Stimulated activated naive CD8-positive, alpha-beta T cell treated with anti-CD3 and anti-CD28 coated beads, Interleukin-15, amount 100 ng/mL, for 72 hours (primary cell): ENCODE data around the gene GLOD4.
"Not testable (repeated sequence)": the region's sequence is repeated elsewhere in the genome, so short reads cannot be mapped to it uniquely, and the experiment has no call there.

Source experiments
- ATAC-seq: fragments of 150-1000 bp; cut with Tn5 transposase; 2 replicates; pipeline ENCODE4 v1.10.0; 2021; ENCODE audit warnings: mild to moderate bottlenecking, moderate library complexity
- DNase-seq, 2 donors: peaks; one replicate each; pipeline ENCODE4 v3.0.0; 2021 to 2022
- H3K27ac Mint-ChIP-seq, 2 donors: one replicate each; pipeline ENCODE4 v1.8.0; 2022; ENCODE audit warnings: mild to moderate bottlenecking in 2 of 2, mixed read lengths in 2 of 2, moderate library complexity in 2 of 2
- H3K27me3 Mint-ChIP-seq: one replicate; pipeline ENCODE4 v1.8.0; 2022; ENCODE audit warnings: mixed read lengths
- H3K4me1 Mint-ChIP-seq: one replicate; pipeline ENCODE4 v1.8.0; 2022; ENCODE audit warnings: mild to moderate bottlenecking, mixed read lengths
- H3K4me3 Mint-ChIP-seq, 2 donors: one replicate each; pipeline ENCODE4 v1.8.0; 2022; ENCODE audit warnings: mild to moderate bottlenecking in 2 of 2, mixed read lengths in 2 of 2, moderate library complexity in 1 of 2
- H3K9me3 Mint-ChIP-seq, 2 donors: one replicate each; pipeline ENCODE4 v1.8.0; 2022; ENCODE audit warnings: mixed read lengths in 2 of 2

The GLOD4 gene, protein sequence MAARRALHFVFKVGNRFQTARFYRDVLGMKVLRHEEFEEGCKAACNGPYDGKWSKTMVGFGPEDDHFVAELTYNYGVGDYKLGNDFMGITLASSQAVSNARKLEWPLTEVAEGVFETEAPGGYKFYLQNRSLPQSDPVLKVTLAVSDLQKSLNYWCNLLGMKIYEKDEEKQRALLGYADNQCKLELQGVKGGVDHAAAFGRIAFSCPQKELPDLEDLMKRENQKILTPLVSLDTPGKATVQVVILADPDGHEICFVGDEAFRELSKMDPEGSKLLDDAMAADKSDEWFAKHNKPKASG

GRCh38 chr17:781805-782731 lies at the start of gene GLOD4, which contains the start of gene MRM3:
GLOD4 (minus strand) TSS chr17:782280; CDS start chr17:782255, 25 bp downstream.
MRM3 (plus strand) TSS chr17:782353; CDS start chr17:782379, 26 bp downstream.
- DNase-seq: peak; percentile 92 to 96
- peaks cover 42% of the 10 kb centered on the region for H3K4me1 Mint-ChIP-seq
- no peaks in the 10 kb centered on the region for H3K27me3 Mint-ChIP-seq
- peak; percentile 98 for ATAC-seq
- H3K9me3 Mint-ChIP-seq: no peaks in the 10 kb centered on the region
- peak within 1 kb of the TSS; percentile 95 to 98 for H3K4me3 Mint-ChIP-seq
- H3K27ac Mint-ChIP-seq: peak within 1 kb of the TSS; percentile 94 to 97

DNA sequence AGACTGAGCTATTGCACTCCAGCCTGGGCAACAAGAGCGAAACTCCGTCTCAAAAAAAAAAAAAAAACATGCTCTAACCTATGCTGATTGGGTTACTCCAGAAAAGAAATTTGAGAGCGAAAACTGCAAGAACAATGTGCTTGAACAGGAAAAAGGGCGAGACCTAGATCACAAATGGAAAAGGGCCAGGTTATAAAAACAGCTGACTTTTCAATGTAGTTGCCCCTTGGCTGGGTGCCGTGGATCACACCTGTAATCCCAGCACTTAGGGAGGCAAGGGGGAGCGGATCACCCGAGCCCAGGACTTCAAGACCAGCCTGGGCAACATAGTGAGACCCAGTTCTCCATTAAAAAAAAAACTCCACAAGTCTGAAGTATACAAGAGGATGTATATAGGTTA lies 48.9 kb upstream of the GLOD4 start:
- H3K9me3 Mint-ChIP-seq: peaks cover 0 to 7% of the 10 kb centered on the region in 2 donors
- H3K27me3 Mint-ChIP-seq: peaks cover 7% of the 10 kb centered on the region
- H3K27ac Mint-ChIP-seq: no peak overlapping the region
- H3K4me3 Mint-ChIP-seq: no peak overlapping the region
- H3K4me1 Mint-ChIP-seq: no peaks in the 10 kb centered on the region
- ATAC-seq: no peak
- no peak for DNase-seq

GRCh38 chr17:830381-830780 lies 48.3 kb upstream of the GLOD4 start:
- H3K27ac Mint-ChIP-seq: no peak overlapping the region
- no peaks in the 10 kb centered on the region for H3K4me1 Mint-ChIP-seq
- H3K4me3 Mint-ChIP-seq: no peak overlapping the region
- no peak for DNase-seq
- ATAC-seq: no peak
- H3K9me3 Mint-ChIP-seq: peaks cover 0 to 7% of the 10 kb centered on the region in 2 donors
- peaks cover 7% of the 10 kb centered on the region for H3K27me3 Mint-ChIP-seq

DNA sequence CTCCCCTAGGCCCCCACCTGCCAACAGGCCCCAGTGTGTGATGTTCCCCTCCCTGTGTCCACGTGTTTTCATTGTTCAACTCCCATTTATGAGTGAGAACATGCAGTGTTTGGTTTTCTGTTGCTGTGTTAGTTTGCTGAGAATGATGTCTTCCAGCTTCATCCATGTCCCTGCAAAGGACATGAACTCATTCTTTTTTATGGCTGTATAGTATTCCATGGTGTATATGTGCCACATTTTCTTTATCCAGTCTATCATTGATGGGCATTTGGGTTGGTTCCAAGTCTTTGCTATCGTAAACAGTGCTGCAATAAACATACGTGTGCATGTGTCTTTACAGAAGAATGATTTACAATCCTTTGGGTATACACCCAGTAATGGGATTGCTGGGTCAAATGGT lies 47.5 kb upstream of the GLOD4 start:
- H3K9me3 Mint-ChIP-seq, H3K4me1 Mint-ChIP-seq, ATAC-seq, H3K27me3 Mint-ChIP-seq, H3K27ac Mint-ChIP-seq, H3K4me3 Mint-ChIP-seq, DNase-seq: not testable (repeated sequence)

- H3K4me3 Mint-ChIP-seq: no peak overlapping the region
- peaks cover 7% of the 10 kb centered on the region for H3K27me3 Mint-ChIP-seq
- H3K4me1 Mint-ChIP-seq: no peaks in the 10 kb centered on the region
- no peak for DNase-seq
- peaks cover 0 to 7% of the 10 kb centered on the region in 2 donors for H3K9me3 Mint-ChIP-seq
- no peak overlapping the region for H3K27ac Mint-ChIP-seq
- ATAC-seq: no peak
Measured at GRCh38 chr17:828761-829160, 46.7 kb upstream of the GLOD4 start.

DNA sequence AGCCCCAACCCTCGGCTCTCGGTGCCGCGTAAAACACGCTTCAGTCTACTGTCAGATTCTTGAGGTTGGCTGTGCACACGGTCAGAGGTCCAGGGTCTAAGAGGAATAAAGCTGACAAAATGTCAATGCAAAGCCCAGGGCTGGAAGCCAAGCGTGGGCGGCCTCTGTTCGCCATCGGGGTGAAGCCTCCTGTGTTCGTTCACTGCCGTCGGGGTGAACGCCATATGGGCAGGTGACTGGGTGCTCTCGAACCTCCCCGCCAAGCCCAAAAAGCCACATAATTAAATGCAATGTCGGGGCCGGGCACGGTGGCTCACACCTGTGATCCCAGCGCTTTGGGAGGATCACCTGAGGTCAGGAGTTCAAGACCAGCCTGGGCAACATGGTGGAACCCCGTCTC lies 44.7 kb upstream of the GLOD4 start:
- no peak for ATAC-seq
- Mint-ChIP-seq H3K4me3 (no peak overlapping the region), H3K9me3 (peaks cover 0 to 7% of the 10 kb centered on the region in 2 donors), H3K4me1 (no peaks in the 10 kb centered on the region), H3K27ac (no peak overlapping the region), H3K27me3 (peaks cover 7% of the 10 kb centered on the region)
- no peak for DNase-seq

DNA sequence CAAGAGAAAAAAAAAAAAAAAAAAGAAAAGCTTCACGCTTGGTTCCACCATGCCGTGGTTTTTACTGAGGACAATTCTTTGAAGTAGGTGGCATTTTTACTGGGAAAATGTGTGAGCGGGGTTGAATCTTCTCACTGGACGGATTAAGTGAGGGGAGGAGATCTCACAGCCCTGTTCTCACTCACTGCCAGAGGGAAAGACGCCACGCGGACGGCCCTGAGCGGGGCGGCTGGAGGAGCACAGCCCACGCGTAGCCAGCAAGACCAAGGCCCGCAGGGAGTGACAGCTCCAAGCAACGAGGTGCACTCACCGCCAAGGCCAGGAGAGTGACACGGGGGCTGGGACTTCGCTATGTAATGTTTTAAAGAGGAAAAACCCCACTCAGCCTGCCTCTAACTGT lies 43.1 kb upstream of the GLOD4 start:
- ATAC-seq: no peak
- Mint-ChIP-seq H3K27ac (no peak overlapping the region), H3K9me3 (peaks cover 0 to 5% of the 10 kb centered on the region in 2 donors)

DNA sequence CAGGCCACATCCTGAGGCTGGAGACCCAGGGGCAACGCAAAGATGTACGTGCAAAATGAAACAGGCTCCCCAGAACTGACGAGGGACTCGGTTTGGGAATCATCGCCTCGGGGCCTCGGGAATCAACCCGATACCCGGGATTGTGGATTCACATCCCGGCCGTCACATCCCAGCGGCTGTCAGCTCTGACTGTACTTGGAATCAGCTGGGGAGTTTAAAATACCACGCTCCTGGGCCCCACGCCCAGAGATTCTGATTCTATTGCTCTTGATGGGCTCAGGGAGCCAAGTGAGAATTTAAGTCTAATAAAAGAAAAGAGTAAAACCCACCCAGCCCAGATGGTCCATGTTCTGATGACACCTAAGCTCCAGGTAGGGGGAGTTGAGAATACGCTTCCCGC lies 42.3 kb upstream of the GLOD4 start:
- Mint-ChIP-seq H3K4me1 (no peaks in the 10 kb centered on the region), H3K27ac (peak overlapping the region in 1 of 2 donors; percentile 82), H3K4me3 (no peak overlapping the region), H3K9me3 (no peaks in the 10 kb centered on the region), H3K27me3 (no peaks in the 10 kb centered on the region)
- ATAC-seq (no peak), DNase-seq (no peak)

More for the DNA sequence above, 43.1 kb upstream of the GLOD4 start:
- no peak for DNase-seq
- Mint-ChIP-seq H3K4me3 (no peak overlapping the region), H3K4me1 (no peaks in the 10 kb centered on the region), H3K27me3 (peaks cover 5% of the 10 kb centered on the region)

DNA sequence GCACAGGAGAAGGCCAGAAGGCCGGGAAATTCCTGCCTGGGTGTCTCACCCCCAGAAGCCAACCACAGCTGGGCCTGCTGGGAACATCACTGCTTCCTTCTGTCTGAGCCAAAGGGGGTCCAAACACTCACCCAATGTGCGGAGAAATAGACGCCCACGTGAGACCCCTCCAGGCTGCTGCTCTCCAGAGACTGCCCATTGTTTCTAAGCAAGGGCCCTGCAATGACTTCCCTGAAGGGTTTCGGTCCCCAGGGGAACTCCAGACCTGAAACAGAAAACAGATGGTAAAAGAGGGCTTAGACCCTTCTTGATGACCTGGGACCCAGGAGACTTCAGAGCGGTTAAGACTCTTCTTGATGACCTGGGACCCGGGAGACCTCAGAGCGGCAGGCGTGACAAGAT lies 41.4 kb upstream of the GLOD4 start:
- H3K4me3 Mint-ChIP-seq: no peak overlapping the region
- DNase-seq: no peak
- no peaks in the 10 kb centered on the region for H3K9me3 Mint-ChIP-seq
- H3K27ac Mint-ChIP-seq: no peak overlapping the region
- no peaks in the 10 kb centered on the region for H3K4me1 Mint-ChIP-seq
- ATAC-seq: no peak
- H3K27me3 Mint-ChIP-seq: no peaks in the 10 kb centered on the region

DNA sequence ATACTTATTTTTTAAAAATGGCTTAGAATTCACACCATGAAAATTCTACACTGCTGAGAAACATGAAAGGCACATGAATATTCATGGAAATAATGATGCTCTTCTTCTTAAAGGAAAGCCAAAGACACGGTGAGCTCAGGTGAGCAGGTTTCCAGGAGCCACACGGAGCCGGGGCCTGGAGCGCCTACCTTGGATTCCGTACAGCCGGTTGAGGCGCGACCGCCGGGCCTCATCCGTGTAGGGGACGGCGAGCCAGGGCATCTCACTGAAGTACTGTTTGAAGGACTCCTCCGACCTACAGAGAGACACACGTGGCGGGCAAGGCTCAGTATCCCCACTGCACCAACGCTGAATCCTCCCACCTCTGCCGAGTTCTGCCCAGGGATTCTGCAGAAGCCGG lies 37.2 kb upstream of the GLOD4 start:
- DNase-seq: no peak
- Mint-ChIP-seq H3K27me3 (no peaks in the 10 kb centered on the region), H3K4me3 (no peak overlapping the region), H3K4me1 (no peaks in the 10 kb centered on the region), H3K27ac (no peak overlapping the region), H3K9me3 (no peaks in the 10 kb centered on the region)
- no peak for ATAC-seq

DNA sequence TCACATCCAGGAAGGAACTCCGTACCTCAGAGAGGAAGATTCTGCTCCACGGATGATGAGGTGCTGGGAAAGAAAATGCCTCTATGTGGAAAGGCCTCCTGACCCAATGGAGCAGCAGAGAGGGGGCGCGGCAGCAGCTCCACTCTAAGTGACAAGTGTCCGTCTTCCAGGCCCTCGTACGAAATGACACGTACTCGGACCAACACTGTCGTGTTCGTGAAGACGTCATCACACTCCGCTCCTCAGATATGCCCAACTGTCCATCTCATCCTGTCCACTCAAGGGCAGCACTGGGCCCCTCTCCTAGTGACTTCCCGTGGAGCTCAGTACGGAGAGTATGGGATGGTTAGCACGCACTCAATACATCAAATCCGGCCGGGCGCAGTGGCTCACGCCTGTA lies 32.3 kb upstream of the GLOD4 start:
- ATAC-seq (no peak), DNase-seq (no peak)
- Mint-ChIP-seq H3K27me3 (peaks cover 7% of the 10 kb centered on the region), H3K4me1 (no peaks in the 10 kb centered on the region), H3K27ac (no peak overlapping the region), H3K4me3 (no peak overlapping the region), H3K9me3 (peaks cover 0 to 5% of the 10 kb centered on the region in 2 donors)

DNA sequence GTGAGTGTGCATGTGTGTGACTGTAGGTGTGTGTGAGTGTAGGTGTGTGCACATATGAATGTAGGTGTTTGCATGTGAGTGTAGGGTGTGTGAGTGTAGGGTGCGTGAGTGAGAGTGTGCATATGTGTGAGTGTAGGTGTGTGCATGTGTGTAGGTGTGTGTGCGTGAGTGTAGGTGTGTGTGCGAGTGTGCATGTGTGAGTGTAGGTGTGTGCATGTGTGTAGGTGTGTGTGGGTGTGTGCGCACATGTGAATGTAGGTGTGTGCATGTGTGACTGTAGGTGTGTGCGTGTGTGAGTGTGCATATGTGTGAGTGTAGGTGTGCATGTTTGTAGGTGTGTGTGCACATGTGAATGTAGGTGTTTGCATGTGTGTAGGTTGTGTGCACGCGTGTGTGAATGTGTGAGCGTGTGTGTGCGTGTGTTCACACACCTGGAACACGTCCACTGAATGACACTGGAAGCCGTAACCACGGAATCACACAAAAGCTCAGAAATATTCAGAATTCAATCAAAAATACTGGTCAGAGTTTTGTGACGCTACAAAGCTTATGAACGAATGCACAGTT lies 30.6 kb upstream of the GLOD4 start:
- peaks cover 11% of the 10 kb centered on the region for H3K27me3 Mint-ChIP-seq
- no peak overlapping the region for H3K27ac Mint-ChIP-seq
- DNase-seq: no peak
- peaks cover 0 to 5% of the 10 kb centered on the region in 2 donors for H3K9me3 Mint-ChIP-seq
- ATAC-seq: no peak
- no peaks in the 10 kb centered on the region for H3K4me1 Mint-ChIP-seq
- H3K4me3 Mint-ChIP-seq: no peak overlapping the region

DNA sequence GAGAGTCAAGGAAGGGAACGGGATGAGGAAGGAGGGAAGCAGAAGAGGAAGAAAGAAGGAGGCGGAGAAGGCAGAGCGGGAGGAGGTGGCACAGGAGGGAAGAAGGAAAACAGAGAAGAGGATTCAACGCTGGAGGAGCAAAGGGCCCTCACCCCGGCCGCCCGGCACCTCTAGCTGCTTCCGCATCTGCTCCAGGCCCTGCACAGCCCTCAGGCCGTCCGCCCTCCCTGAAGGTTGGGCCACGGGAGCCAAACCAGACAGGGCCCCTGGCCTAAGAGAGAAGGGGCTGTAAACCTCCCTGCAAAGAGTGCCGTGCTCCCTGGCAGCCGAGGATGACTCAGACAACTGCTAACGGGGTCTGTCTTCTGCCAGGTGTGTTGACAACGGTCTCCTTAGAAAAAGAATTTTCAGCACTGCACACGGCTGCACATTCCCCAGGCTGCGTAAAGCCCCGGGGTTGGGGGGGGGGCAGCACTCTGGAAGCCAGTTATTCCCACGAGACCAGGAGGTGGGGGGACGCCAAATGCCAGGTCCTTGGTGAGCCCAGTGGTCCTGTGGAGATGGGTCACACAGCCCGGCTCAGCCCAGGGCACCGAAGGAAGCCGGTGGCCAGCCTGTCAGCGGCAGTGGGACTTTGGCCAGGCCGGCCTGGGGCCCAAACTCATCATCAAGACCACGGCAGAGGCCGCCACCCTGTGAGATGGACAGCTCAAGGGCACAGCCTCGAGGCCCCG lies 29.1 kb upstream of the GLOD4 start:
- Mint-ChIP-seq H3K4me1 (no peaks in the 10 kb centered on the region), H3K9me3 (peaks cover 0 to 5% of the 10 kb centered on the region in 2 donors), H3K27ac (no peak overlapping the region), H3K27me3 (peaks cover 11% of the 10 kb centered on the region), H3K4me3 (no peak overlapping the region)
- ATAC-seq: no peak
- DNase-seq: no peak

DNA sequence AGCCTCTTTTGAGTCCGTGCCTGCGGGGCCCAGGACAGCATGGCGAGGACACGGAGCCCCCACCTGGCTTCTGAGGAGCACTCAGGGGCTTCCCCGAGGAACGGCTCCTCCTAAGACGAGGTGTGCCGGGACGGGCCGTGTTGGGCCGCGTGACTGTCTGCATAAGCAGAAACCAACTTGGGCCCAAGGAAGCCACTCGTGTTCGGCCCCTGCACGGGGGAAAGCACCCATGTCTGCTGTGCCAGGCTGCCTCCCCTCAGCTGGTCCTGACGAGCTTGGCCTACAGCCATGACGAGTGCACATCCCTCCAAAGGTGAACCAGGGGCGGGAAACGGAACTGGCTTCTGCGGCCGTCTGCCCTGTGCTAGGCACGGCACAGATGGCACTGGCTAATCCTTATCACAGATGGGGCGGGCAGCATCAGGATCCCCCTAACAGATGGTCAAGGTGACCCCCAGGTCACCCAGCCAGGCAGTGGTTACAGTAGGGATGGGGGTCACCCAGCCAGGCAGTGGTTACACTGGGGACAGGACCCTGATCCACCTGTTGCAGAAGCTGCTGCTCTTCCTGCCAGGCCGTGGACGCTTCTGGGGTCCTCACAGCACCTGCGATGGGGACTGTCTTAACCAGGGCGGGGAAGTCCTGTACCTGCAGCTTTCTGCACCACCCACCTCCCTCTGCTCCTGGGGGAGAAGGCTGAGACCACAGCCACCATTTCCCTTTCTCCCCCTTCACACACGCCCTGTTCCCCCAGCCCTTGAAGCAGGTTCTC lies 25.6 kb upstream of the GLOD4 start:
- Mint-ChIP-seq H3K4me3 (no peak overlapping the region), H3K9me3 (peaks cover 0 to 4% of the 10 kb centered on the region in 2 donors), H3K4me1 (no peaks in the 10 kb centered on the region), H3K27ac (no peak overlapping the region), H3K27me3 (peaks cover 11% of the 10 kb centered on the region)
- DNase-seq (no peak), ATAC-seq (no peak)
